HAP-1 (cell line): ENCODE measurements around the gene CRYBG2.

Experiments
- DNase-seq, 2 experiments: peaks; one replicate each; pipeline ENCODE4 v3.0.0-alpha.2; 2016 to 2020; ENCODE audit warnings: low spot score in 2 of 2
- H3K27me3 ChIP-seq: fragments of 250-450 bp; sonication (Bioruptor Pico); 2 replicates; pipeline ENCODE4 v1.5.1; 2020; ENCODE audit warnings: low read depth, mild to moderate bottlenecking, moderate library complexity
- H3K36me3 ChIP-seq: fragments of 250-450 bp; sonication (Bioruptor Pico); replicated peaks from 2 replicates; pipeline ENCODE4 v1.5.1; 2020; ENCODE audit warnings: mild to moderate bottlenecking
- H3K4me1 ChIP-seq: fragments of 250-450 bp; sonication (Bioruptor Pico); 2 replicates; pipeline ENCODE4 v1.5.1; 2020; ENCODE audit warnings: mild to moderate bottlenecking
- H3K4me3 ChIP-seq: fragments of 250-450 bp; sonication (Bioruptor Pico); 2 replicates; pipeline ENCODE4 v1.5.1; 2020; ENCODE audit warnings: mild to moderate bottlenecking, moderate library complexity
- H3K9me3 ChIP-seq: fragments of 250-450 bp; sonication (Bioruptor Pico); 2 replicates; pipeline ENCODE4 v1.5.1; 2020; ENCODE audit warnings: mild to moderate bottlenecking, moderate library complexity
- in situ Hi-C: fragments of 300-500 bp; cut with MboI; formaldehyde crosslinking; loops from 3 replicates; pipeline ENCODE4 v1.14.3; 2020; ENCODE audit warnings: low sequenced_read_pairs, inconsistent platforms, mixed read lengths

CRYBG2 gene

GRCh38 chr1:26363549-26364448 is 9.9 kb upstream of the CRYBG2 start:
- no peaks in the 10 kb centered on the region for H3K4me1 ChIP-seq
- no peaks in the 10 kb centered on the region for H3K9me3 ChIP-seq
- H3K36me3 ChIP-seq: no peaks in the 10 kb centered on the region
- no peaks in the 10 kb centered on the region for H3K27me3 ChIP-seq
- in situ Hi-C loops: no loop called here
- DNase-seq: peak; percentile 72 to 90
- H3K4me3 ChIP-seq: no peak overlapping the region

GRCh38 chr1:26362331-26362730 is 8.4 kb upstream of the CRYBG2 start:
- H3K27me3 ChIP-seq: no peaks in the 10 kb centered on the region
- in situ Hi-C loops: no loop called here

GRCh38 chr1:26361605-26362122 is 7.7 kb upstream of the CRYBG2 start:
- H3K9me3 ChIP-seq: no peaks in the 10 kb centered on the region
- H3K36me3 ChIP-seq: no peaks in the 10 kb centered on the region
- no peak for DNase-seq
- no peaks in the 10 kb centered on the region for H3K4me1 ChIP-seq
- in situ Hi-C loops: no loop called here
- H3K4me3 ChIP-seq: no peak overlapping the region
- no peaks in the 10 kb centered on the region for H3K27me3 ChIP-seq

More at GRCh38 chr1:26362331-26362730, 8.4 kb upstream of the CRYBG2 start:
- Histone ChIP-seq H3K36me3 (no peaks in the 10 kb centered on the region), H3K4me3 (no peak overlapping the region), H3K9me3 (no peaks in the 10 kb centered on the region), H3K4me1 (no peaks in the 10 kb centered on the region)
- no peak for DNase-seq

- H3K9me3 ChIP-seq: no peaks in the 10 kb centered on the region
- in situ Hi-C loops: no loop called here
- no peaks in the 10 kb centered on the region for H3K4me1 ChIP-seq
- H3K4me3 ChIP-seq: no peak overlapping the region
- DNase-seq: no peak
- no peaks in the 10 kb centered on the region for H3K36me3 ChIP-seq
- no peaks in the 10 kb centered on the region for H3K27me3 ChIP-seq
Measured at GRCh38 chr1:26360807-26361604, 7.1 kb upstream of the CRYBG2 start.

- Histone ChIP-seq H3K27me3 (no peaks in the 10 kb centered on the region), H3K4me3 (no peak overlapping the region), H3K9me3 (no peaks in the 10 kb centered on the region), H3K4me1 (no peaks in the 10 kb centered on the region), H3K36me3 (no peaks in the 10 kb centered on the region)
- no peak for DNase-seq
- in situ Hi-C loops: no loop called here
Measured at GRCh38 chr1:26359981-26360806, 6.3 kb upstream of the CRYBG2 start.

DNA sequence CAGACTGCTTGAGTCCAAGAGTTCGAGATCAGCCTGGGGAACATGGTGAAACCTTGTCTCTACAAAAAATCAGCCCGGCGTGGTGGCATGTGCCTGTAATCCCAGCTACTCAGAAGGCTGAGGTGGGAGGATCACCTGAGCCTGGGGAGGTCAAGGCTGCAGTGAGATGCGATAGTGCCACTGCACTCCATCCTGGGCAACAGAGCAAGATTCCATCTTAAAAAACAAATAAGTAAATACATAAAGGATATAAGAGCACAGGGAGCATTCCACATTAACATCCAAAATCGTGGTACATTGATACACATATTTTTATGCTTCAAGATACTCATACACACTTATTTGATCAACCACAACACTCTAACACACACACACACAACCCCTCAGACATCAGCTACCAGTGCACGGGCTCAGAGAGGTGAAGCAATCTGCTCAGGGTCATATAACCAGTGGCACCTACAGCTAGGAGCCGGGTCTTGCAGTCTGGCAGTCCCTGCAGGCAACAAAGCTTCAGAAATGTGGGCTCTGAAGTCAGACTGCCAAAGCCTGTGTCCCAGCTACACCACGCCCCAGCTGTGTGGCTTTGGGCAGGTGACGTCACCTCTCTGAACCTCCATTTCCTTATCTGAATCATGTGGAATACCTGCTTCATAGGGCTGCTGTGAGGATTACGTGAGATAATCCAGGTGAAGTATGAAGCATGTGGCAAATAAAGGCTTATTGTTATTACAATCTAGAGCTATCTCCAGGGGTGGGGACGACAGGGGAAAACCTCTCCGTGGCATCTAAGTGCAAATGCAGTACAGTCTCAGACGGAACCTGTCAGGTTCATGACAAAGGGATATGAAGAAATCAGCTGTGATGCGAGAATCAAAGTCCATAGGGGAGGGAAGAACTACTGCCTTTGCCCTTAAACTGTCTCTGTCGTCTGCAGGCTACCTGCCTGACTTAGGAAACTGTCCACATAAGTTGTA is 4.8 kb upstream of the CRYBG2 start:
- no peaks in the 10 kb centered on the region for H3K36me3 ChIP-seq
- no peaks in the 10 kb centered on the region for H3K9me3 ChIP-seq
- H3K27me3 ChIP-seq: no peaks in the 10 kb centered on the region
- in situ Hi-C loops: no loop called here
- DNase-seq: no peak
- H3K4me1 ChIP-seq: no peaks in the 10 kb centered on the region
- no peak overlapping the region for H3K4me3 ChIP-seq

DNA sequence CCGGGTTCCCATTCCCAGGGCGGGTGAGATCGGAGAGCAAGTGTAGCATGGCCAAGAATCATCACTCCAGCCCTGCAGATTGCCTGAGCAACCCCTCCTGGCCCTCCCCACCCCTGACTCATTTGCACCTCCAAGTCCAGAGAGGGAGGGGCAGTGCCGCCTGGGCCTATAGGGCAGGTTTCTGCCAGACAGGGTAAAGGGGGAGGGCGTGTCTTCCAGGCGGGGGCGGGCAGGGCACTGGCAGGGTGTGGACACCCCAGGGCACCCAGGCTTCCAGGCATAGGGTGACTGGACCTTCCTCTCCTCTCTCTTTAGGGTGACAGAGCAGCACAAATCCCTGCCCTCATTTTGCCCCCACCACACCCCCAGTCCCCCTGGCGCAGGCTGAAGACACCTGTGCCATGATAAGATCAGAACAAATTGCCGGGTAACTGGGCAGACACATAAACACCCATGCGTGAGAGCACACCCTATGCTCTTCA is 3.2 kb upstream of the CRYBG2 start:
- no peak for DNase-seq
- in situ Hi-C loops: no loop called here
- Histone ChIP-seq H3K27me3 (no peaks in the 10 kb centered on the region), H3K4me3 (no peak overlapping the region), H3K36me3 (no peaks in the 10 kb centered on the region), H3K9me3 (no peaks in the 10 kb centered on the region), H3K4me1 (no peaks in the 10 kb centered on the region)

GRCh38 chr1:26356106-26356505 is 2.2 kb upstream of the CRYBG2 start:
- DNase-seq: no peak
- H3K36me3 ChIP-seq: no peaks in the 10 kb centered on the region
- H3K9me3 ChIP-seq: no peaks in the 10 kb centered on the region
- H3K4me3 ChIP-seq: no peak overlapping the region
- no peaks in the 10 kb centered on the region for H3K27me3 ChIP-seq
- H3K4me1 ChIP-seq: no peaks in the 10 kb centered on the region
- in situ Hi-C loops: no loop called here

- H3K36me3 ChIP-seq: no peaks in the 10 kb centered on the region
- H3K9me3 ChIP-seq: no peaks in the 10 kb centered on the region
- DNase-seq: no peak
- in situ Hi-C loops: no loop called here
- H3K4me1 ChIP-seq: no peaks in the 10 kb centered on the region
- H3K4me3 ChIP-seq: no peak overlapping the region
- H3K27me3 ChIP-seq: no peaks in the 10 kb centered on the region
Measured at GRCh38 chr1:26354972-26355371, 1.0 kb upstream of the CRYBG2 start.

- no peaks in the 10 kb centered on the region for H3K36me3 ChIP-seq
Measured at GRCh38 chr1:26353210-26353859, 595 bp downstream of the CRYBG2 start.

GRCh38 chr1:26352338-26352679 is 1.6 kb downstream of the CRYBG2 start:
- H3K4me3 ChIP-seq: no peak overlapping the region
- no peaks in the 10 kb centered on the region for H3K4me1 ChIP-seq
- no peak for DNase-seq
- in situ Hi-C loops: no loop called here
- H3K36me3 ChIP-seq: no peaks in the 10 kb centered on the region
- no peaks in the 10 kb centered on the region for H3K27me3 ChIP-seq
- H3K9me3 ChIP-seq: no peaks in the 10 kb centered on the region

More at GRCh38 chr1:26353210-26353859, 595 bp downstream of the CRYBG2 start:
- H3K9me3 ChIP-seq: no peaks in the 10 kb centered on the region
- no peaks in the 10 kb centered on the region for H3K4me1 ChIP-seq
- in situ Hi-C loops: no loop called here
- DNase-seq: no peak
- H3K4me3 ChIP-seq: no peak overlapping the region
- H3K27me3 ChIP-seq: no peaks in the 10 kb centered on the region

- in situ Hi-C loops: no loop called here
- no peaks in the 10 kb centered on the region for H3K27me3 ChIP-seq
- H3K4me1 ChIP-seq: no peaks in the 10 kb centered on the region
- H3K4me3 ChIP-seq: no peak overlapping the region
- no peaks in the 10 kb centered on the region for H3K36me3 ChIP-seq
- no peaks in the 10 kb centered on the region for H3K9me3 ChIP-seq
- DNase-seq: no peak
Measured at GRCh38 chr1:26351590-26352337, 2.2 kb downstream of the CRYBG2 start.
